A673 (cell line): ENCODE measurements around the gene INTU. TPM values are rescaled to one million over a fixed set of nuclear protein-coding genes. Genes with fewer than 3 reads are reported as not detected.

Experiments
- BruUV-seq: library from RNA; stranded (reverse); fragments of 400-500 nt; replicated peaks from 2 replicates; lab custom pipeline; 2021; lab: Mats Ljungman, UMichigan
- CTCF ChIA-PET: fragments of 300-600 bp; sonication (Branson Sonifier 250); formaldehyde crosslinking; loops from one replicate; lab custom pipeline; 2022; ENCODE audit warnings: antibody characterized with exemption; lab: Charles Lee
- POLR2A ChIA-PET: fragments of 300-600 bp; sonication (Branson Sonifier 250); formaldehyde crosslinking; loops from one replicate; lab custom pipeline; 2022; ENCODE audit warnings: antibody characterized with exemption; ENCODE audit not compliant: low non-redundant PET; lab: Charles Lee
- DNase-seq: peaks from one replicate; pipeline ENCODE4 v3.0.0-alpha.2; 2015; ENCODE audit warnings: low spot score
- H3K27ac ChIP-seq: fragments of 200-600 bp; sonication (generic); 2 replicates; pipeline ENCODE4 v1.5.1; 2016; ENCODE audit warnings: mixed run types, low read depth, mild to moderate bottlenecking, mixed read lengths, antibody characterized with exemption, low read length; ENCODE audit not compliant: poor library complexity, severe bottlenecking
- H3K27me3 ChIP-seq: fragments of 200-600 bp; sonication (generic); replicated peaks from 2 replicates; pipeline ENCODE4 v1.6.1; 2017; ENCODE audit warnings: mixed run types, low read depth, mild to moderate bottlenecking, mixed read lengths, antibody characterized with exemption, low read length; ENCODE audit not compliant: insufficient read depth, poor library complexity
- H3K36me3 ChIP-seq: fragments of 200-600 bp; sonication (generic); 2 replicates; pipeline ENCODE4 v1.6.1; 2016; ENCODE audit warnings: mixed run types, mild to moderate bottlenecking, mixed read lengths, antibody characterized with exemption, low read length; ENCODE audit not compliant: insufficient read depth, poor library complexity, severe bottlenecking
- H3K4me1 ChIP-seq: fragments of 200-600 bp; sonication (generic); 2 replicates; pipeline ENCODE4 v1.6.1; 2017; ENCODE audit warnings: mixed run types, mild to moderate bottlenecking, mixed read lengths, antibody characterized with exemption, low read length; ENCODE audit not compliant: insufficient read depth, poor library complexity, severe bottlenecking
- H3K4me3 ChIP-seq: fragments of 200-600 bp; sonication (generic); 2 replicates; pipeline ENCODE4 v1.5.1; 2016; ENCODE audit warnings: low read depth, mixed run types, mild to moderate bottlenecking, mixed read lengths, low read length; ENCODE audit not compliant: poor library complexity, severe bottlenecking
- H3K9me3 ChIP-seq: fragments of 200-600 bp; sonication (generic); 2 replicates; pipeline ENCODE4 v1.6.1; 2016; ENCODE audit warnings: mixed run types, low read depth, mild to moderate bottlenecking, mixed read lengths, antibody characterized with exemption, low read length; ENCODE audit not compliant: poor library complexity, severe bottlenecking
- CTCF ChIP-seq: fragments of 300-800, 200-600 bp; sonication (generic); conservative IDR thresholded peaks from 2 replicates; pipeline ENCODE4 v1.5.1; 2017; ENCODE audit warnings: low read depth, mild to moderate bottlenecking, antibody characterized with exemption, low read length, moderate library complexity, mixed read lengths
- EZH2 ChIP-seq: fragments of 200-600 bp; sonication (generic); IDR thresholded peaks from 2 replicates; pipeline ENCODE4 v1.6.1; 2017; ENCODE audit warnings: borderline replicate concordance, low read depth, mild to moderate bottlenecking, mixed read lengths, antibody characterized with exemption, low read length; ENCODE audit not compliant: poor library complexity, severe bottlenecking
- intact Hi-C: fragments of 100-400 bp; cut with micrococcal nuclease; formaldehyde crosslinking; loops from one replicate; pipeline ENCODE4 v1.10.0; 2022; ENCODE audit not compliant: unreplicated experiment
- total RNA-seq: library from RNA; stranded (reverse); gene quantifications from 2 replicates; pipeline ENCODE4 v1.2.3, GENCODE V29; 2021

Gene INTU
- total RNA-seq, 1 experiment from 2014 or later = 11.2 TPM

DNA sequence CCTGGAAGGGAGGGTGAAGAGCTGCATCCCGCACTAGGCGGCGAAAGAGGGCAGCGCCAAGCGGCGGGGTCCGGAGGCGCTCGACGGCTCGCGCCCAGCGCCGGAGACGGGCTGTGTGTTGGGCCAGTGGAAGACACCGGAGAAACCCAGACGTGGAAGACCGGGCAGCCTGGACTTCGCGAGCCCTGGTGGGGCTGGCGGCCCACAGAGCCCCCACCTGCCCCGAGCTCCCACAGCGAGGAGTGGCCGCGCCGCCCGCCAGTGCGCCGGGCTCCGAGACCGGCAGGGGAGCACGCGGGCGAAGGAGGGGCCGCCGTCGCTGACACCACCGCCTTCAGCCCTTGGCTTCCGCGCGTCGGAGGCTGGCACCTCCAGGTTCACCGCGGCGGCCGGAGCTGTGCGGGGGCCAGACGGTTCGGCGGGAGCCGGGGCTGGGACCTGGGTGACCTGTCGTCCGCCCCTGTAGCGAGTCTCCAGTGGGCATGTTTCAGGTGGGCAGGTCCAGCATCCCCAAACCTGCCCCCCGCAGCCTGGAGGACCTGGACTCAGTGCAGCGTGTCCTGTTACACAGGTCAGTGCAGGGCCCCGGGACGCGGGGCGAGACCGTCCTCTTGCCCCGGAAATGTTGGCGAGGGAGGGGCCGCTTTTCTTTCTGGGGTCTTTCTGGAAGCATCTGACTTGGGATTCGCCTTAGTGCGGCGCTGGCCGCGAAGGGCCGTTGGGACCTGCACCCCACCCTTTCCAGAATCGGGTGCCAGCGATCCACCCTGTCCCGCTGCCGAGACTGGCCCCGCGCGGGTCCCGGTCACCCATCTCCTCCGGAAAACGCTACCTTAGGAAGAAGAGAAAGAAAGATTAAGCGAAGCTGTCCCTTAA is 9.6 kb upstream of the INTU start:
- DNase-seq = peak; percentile 19
- peaks cover 7% of the 10 kb centered on the region for H3K4me1 ChIP-seq
- H3K36me3 ChIP-seq = no peaks in the 10 kb centered on the region
- H3K9me3 ChIP-seq = no peaks in the 10 kb centered on the region
- POLR2A ChIA-PET = interaction anchor here (0.6 to 0.7 kb wide), 3 partner anchors 15 to 427 kb away, joined by 3 to 4 read pairs (median 4); no protein-coding TSS in a partner anchor
- TF ChIP-seq CTCF = peak; percentile 23; the same call in 1 of the 2 replicates
- no peak for TF ChIP-seq EZH2
- intact Hi-C loops = no loop called here
- H3K27me3 ChIP-seq = peaks cover 8% of the 10 kb centered on the region
- H3K27ac ChIP-seq = no peak overlapping the region
- BruUV-seq = no TSS peak
- CTCF ChIA-PET = interaction anchor here (0.7 to 1.0 kb wide), 2 partner anchors 109 to 428 kb away, joined by 4 read pairs; no protein-coding TSS in a partner anchor
- peak overlapping the region; percentile 76 for H3K4me3 ChIP-seq

GRCh38 chr4:127623797-127624083 is 9.0 kb upstream of the INTU start:
- no peaks in the 10 kb centered on the region for H3K9me3 ChIP-seq
- H3K27ac ChIP-seq = no peak overlapping the region
- intact Hi-C loops = no loop called here
- ChIA-PET CTCF (interaction anchor here (0.7 to 1.0 kb wide), 2 partner anchors 109 to 427 kb away, joined by 4 read pairs; no protein-coding TSS in a partner anchor), POLR2A (interaction anchor here (0.6 to 0.7 kb wide), 3 partner anchors 16 to 426 kb away, joined by 3 to 4 read pairs (median 4); no protein-coding TSS in a partner anchor)
- H3K4me1 ChIP-seq = peaks cover 7% of the 10 kb centered on the region
- H3K36me3 ChIP-seq = no peaks in the 10 kb centered on the region
- H3K27me3 ChIP-seq = peaks cover 8% of the 10 kb centered on the region
- peak; percentile 48 for DNase-seq
- peak overlapping the region; percentile 76 for H3K4me3 ChIP-seq
- no TSS peak for BruUV-seq
- TF ChIP-seq EZH2 (no peak), CTCF (no peak)

DNA sequence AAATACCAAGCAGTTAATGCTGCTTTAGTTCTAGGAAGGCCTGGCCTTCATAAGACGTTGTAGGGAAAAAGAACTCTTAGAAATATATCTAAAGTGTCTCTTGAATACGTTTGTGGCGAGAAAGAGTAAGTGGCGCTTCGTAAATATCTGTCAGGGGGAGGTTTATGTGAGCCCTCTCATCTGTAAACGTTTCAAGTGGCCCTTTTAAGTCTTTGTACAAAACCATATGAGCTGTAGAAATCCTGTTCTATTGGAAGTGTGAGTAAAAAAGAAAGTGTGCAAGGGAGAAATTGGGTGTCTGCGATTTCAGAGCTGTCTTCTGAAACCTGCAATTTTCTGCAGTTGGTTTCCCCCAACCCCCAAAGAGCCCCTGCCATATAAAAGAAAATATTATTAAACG is 8.6 kb upstream of the INTU start:
- no peak for DNase-seq
- TF ChIP-seq EZH2 = no peak
- TF ChIP-seq CTCF = no peak
- Histone ChIP-seq H3K4me1 (peaks cover 7% of the 10 kb centered on the region), H3K36me3 (no peaks in the 10 kb centered on the region), H3K27me3 (peaks cover 8% of the 10 kb centered on the region), H3K9me3 (no peaks in the 10 kb centered on the region), H3K27ac (no peak overlapping the region), H3K4me3 (peak overlapping the region; percentile 76)
- intact Hi-C loops = no loop called here
- ChIA-PET POLR2A (interaction anchor here (0.6 to 0.7 kb wide), 2 partner anchors 177 to 426 kb away, joined by 3 to 4 read pairs; no protein-coding TSS in a partner anchor), CTCF (interaction anchor here (1.0 kb wide), 1 partner anchor 108 kb away, joined by 4 read pairs; no protein-coding TSS in a partner anchor)
- BruUV-seq = no TSS peak
